OCI-LY1 (cell line): ENCODE data around the gene SRSF12.

Experiments used
- CTCF ChIP-seq: fragments of 200-600 bp; sonication (generic), shearing (Covaris generic); IDR thresholded peaks from 2 replicates; pipeline ENCODE4 v1.5.1; 2017; ENCODE audit warnings: mild to moderate bottlenecking, antibody characterized with exemption, low read length, moderate library complexity, mixed read lengths
- EZH2 ChIP-seq: fragments of 200-600 bp; sonication (generic), shearing (Covaris generic); IDR thresholded peaks from 2 replicates; pipeline ENCODE4 v1.8.0; 2017; ENCODE audit warnings: borderline replicate concordance, mixed run types, mild to moderate bottlenecking, antibody characterized with exemption, low read length, moderate library complexity, mixed read lengths

- no peak for TF ChIP-seq CTCF
- no peak for TF ChIP-seq EZH2
These were observed 66.2 kb downstream of the SRSF12 start for GRCh38 chr6:89051676-89052075.
